GM11168 (cell line): ENCODE results near the gene CAMSAP2.

Source experiments
- in situ Hi-C: fragments of 300-500 bp; cut with MboI; formaldehyde crosslinking; loops from one replicate; pipeline ENCODE4 v1.12.0; 2022; ENCODE audit warnings: low sequenced_read_pairs; ENCODE audit not compliant: unreplicated experiment

CAMSAP2 gene

GRCh38 chr1:200836213-200836612 lies 97.5 kb downstream of the CAMSAP2 start:
- in situ Hi-C loops = no loop called here

DNA sequence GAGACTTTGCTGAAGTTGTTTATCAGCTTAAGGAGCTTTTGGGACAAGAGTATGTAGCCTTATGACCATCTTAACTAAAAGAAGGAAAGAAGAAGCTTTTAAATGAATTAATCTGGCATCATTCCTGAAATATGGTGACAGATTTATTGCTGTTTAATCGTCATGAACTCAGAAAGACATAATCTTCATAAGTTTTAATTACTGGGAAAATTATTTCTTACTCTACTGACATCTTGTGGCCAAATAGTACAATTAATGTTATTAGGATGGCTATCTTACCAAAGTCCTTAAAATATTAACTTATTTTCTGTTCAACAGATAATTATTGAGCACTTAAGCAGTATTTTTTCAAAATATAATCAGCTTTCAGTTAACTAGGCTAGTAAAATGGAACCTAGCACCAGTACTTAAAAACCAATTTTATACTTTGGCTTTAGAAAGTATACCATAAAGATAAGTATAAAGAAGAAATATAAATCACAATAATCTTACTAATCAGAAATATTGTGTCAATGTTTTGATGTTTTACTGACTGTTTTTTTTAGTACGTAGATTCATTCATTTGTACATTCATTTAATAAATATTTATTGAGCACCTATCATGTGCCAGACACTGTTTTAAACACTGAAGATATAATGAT lies 99.4 kb downstream of the CAMSAP2 start:
- in situ Hi-C loops = no loop called here

DNA sequence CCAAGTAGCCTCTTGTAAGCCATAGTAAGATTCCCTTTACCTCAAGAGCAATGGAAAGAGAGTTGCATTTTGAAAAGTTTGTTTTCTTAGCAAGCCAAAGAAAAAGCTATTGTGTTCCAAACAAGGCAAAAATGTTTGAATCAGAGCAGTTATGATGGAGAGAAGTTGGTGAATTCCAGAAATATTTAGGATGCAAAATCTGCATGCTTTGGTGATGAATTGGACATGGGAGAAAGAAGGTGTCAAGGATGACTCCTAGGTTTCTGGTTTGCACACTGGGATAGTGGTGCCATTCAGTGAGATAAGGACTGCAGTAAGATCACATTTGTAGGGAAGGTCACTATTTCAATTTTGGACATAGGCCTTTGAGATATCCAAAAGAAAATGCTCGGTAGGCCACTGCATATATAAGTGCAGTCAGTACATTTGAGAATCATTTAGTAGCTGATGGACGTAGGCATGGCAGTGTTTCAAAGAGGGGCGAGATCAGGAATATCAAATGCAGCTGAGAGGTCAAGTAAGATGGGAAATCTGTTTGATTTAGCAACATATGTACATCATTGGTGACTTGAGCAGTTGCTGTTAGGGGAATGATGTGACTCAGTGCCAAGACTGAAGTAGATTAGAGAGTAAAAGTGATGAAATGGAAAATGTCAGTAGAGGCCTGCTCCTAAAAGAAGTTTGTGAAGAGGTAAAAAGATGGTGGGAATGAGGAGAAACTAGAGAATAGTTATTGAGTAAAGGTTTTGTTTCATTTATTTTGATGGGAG lies 100.2 kb downstream of the CAMSAP2 start:
- in situ Hi-C loops = no loop called here

- in situ Hi-C loops = no loop called here
Measured at GRCh38 chr1:200845360-200845759, 106.7 kb downstream of the CAMSAP2 start.

- in situ Hi-C loops = no loop called here
Measured at GRCh38 chr1:200846398-200846797, 107.7 kb downstream of the CAMSAP2 start.

GRCh38 chr1:200849430-200849829 lies 110.7 kb downstream of the CAMSAP2 start:
- in situ Hi-C loops = no loop called here

GRCh38 chr1:200850554-200850953 lies 111.9 kb downstream of the CAMSAP2 start:
- in situ Hi-C loops = no loop called here

- in situ Hi-C loops = no loop called here
Measured at GRCh38 chr1:200856716-200857357, 118.1 kb downstream of the CAMSAP2 start.

- in situ Hi-C loops = no loop called here
Measured at GRCh38 chr1:200857804-200858203, 119.1 kb downstream of the CAMSAP2 start.

DNA sequence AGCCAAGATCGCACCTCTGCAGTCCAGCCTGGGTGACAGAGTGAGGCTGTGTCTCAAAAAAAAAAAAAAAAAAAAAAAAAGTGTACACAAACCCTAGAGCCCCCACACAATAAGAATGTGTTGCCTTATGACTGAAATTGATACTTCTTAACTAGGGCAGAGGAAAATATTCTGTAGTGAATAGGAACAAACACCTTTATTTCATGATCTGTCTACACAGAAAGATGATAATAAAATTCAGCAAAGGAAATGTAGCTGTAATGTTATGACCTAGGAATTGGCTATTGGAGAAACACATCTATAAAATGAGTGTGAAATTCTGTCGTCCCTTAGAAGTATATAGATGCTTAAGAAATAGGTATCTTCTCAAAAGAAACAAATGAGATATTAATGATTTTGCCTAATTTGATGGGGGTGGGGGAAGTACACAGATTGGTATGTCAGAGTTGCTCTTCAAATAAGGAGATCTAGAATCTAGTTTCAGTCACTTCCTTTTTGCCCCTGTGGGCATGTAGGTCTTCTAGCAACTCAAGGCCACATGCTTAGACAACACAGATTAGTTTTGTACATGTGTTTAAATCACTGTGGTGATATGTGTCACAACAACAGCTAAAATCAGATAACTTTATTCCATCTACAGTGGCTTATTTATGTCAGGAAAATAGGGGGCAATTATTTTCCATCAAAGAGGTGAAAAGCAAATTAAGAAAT lies 123.4 kb downstream of the CAMSAP2 start:
- in situ Hi-C loops = no loop called here

DNA sequence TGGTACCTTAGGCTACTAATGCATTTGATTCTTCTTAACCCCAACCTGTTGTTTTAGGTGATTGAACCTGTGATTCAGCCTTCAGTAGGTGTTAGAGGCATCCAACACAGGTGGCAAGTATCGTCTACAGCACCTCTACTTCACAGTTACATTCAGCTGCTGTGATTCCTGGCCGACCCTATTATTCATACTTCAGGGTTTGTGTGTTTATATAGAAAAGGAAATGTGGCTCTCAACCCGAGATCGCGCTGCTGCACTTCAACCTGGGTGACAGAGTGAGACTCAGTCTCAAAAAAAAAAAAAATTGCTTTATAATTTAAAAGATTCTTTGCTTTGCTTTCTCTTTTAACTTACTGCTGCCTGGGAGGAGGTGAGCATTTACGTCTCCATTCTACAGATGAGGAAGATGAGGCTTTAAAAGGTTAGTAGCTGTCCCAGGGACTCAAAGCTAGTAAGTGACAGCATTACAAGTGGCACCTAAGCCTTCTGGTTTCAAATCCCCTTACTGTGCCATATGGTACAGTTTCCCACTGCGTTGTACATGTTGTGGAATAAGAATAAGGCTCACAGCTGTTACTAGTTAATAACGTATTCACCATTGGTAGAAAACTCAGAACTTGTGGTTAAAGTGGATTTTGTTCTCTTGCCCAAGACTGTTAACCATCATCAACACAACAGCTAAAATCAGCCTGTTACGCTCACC lies 124.2 kb downstream of the CAMSAP2 start:
- in situ Hi-C loops = no loop called here

DNA sequence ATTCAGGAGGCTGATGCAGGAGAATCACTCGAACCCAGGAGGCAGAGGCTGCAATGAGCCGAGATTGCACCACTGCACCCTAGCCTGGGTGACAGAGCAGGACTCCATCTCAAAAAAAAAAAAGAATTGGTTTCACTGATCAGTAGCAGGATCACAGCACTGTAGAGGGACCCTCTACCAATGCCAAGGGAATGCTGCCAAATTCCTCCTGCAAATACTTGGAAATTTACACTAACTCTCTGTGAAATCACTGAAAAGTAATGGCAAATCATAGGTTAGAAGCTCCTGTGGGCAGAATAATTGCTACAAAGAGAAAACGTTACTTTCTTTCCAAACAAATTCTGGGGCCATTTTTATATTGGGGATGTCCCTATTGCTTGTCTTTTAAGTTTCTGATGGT lies 127.4 kb downstream of the CAMSAP2 start:
- in situ Hi-C loops = no loop called here

- in situ Hi-C loops = no loop called here
Measured at GRCh38 chr1:200866521-200866920, 127.8 kb downstream of the CAMSAP2 start.

DNA sequence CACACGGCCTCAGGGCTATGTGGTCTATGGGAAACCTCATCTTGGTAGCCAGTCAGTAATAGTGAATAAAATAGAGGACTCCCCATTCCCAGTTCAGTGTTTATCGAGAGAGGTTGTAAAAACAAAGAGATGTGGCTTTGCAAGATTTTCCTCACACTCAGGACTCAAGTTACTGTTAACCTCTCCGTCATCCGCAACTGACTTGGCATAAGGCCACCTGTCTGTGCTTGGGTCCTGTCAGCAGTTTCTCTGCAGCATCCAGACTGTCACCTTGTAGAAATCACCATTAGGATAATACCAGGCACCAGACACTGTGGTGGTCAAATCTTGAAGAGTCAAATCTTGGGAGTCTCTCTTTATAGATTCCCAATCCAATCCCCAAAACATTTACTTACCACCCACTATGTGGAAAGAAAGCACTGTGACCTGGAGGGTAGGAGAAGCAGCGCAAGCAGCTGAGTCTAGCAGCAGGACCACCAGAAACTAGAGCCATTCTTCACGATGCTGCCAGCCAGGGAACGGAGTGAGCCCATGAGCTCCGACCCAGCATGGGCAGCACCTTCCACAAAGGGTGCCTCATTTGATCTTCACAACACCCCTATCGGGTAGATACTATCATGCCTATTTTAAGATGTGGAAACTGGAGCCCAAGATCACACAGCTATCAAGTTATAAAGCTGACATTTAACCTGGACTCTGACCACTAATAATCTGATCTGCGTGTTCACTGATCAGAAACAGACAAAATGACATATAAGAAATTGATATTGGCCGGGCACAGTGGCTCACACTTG lies 128.5 kb downstream of the CAMSAP2 start:
- in situ Hi-C loops = no loop called here

- in situ Hi-C loops = no loop called here
Measured at GRCh38 chr1:200869376-200869752, 130.7 kb downstream of the CAMSAP2 start.

DNA sequence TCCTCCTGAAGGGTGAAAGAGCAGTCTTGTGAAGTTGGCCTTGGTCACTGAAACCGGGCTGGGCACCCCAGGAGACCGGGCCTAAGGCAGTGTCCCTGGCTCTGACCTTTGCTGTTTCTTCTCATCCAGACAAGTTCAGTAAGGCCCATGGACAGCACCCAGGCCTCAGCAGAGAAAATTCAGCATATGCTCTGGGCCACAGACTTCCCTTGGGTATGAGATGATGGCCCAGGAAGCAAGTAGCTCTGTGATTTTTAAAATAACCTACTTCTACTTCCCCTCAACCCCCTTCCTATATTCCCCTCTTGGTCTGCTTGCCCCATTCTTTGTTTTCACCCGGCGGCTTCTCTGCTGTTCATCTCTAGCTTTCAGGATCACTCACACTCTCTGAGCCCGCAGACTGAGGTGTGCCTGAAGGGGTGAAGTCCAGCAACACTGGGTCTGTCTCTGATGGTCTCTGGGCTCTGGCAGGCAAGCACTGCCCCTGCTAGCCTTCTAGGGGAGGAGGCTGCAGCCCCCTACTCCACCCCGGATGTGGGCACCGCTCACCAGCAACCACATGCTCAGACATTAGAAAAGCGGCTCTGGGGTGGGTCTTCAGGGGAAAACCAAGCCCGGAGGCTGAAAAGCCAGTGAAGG lies 131.2 kb downstream of the CAMSAP2 start:
- in situ Hi-C loops = no loop called here

DNA sequence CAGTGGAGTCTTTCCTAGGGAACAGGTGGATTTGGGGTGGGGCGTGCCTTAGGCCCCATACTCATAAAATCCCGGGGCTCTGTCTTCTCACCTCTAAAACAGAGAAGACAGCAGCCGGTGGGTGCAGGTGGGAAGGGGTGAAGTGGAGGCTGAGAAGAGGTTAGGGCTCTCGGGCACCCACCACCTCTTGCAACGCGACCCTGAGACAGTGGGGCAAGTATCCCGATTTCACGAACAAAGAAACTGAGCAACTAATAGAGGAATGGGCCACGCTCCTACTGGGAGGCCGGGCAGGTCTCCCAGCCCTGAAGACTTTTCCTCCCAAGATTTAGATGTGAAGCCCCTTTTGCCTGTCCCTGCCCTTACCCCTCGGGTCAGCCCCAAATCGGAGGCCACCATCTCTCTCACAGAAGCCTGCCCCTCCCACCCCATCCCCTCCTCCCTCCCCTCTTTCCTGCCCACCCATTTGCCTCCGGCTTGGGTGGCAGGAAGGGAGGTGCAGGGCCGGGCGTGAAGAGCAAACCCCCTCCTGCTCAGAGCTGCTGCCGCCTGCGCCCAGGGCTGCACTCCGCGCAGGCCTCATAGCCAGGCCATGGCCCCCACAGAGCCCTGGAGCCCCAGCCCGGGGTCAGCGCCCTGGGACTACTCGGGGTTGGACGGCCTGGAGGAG lies 133.9 kb downstream of the CAMSAP2 start, which contains the start of gene GPR25:
Gene GPR25, plus strand, starts transcription at position 536 of the 670 bp plus-strand sequence. Its CDS starts 57 bp downstream, at position 593.
- in situ Hi-C loops = no loop called here

- in situ Hi-C loops = no loop called here
Measured at GRCh38 chr1:200873116-200873670, 134.5 kb downstream of the CAMSAP2 start.
